SK-N-MC (cell line): ENCODE data around the gene GP1BB.

ENCODE experiments used
- EZH2 ChIP-seq: fragments of 200-600 bp; sonication (generic); IDR thresholded peaks from one replicate; pipeline ENCODE4 v1.6.1; 2017; ENCODE audit warnings: antibody characterized with exemption
- FOXP2 ChIP-seq: optimal IDR thresholded peaks from 2 replicates; pipeline ENCODE3; 2011; ENCODE audit warnings: mild to moderate bottlenecking, moderate library complexity; ENCODE audit not compliant: insufficient read depth; ENCODE audit errors: extremely low read length, control extremely low read depth
- POLR2AphosphoS5 ChIP-seq: IDR thresholded peaks from 2 replicates; pipeline ENCODE4 v1.6.1; 2012; ENCODE audit warnings: mild to moderate bottlenecking, low read depth, low read length, borderline replicate concordance

DNA sequence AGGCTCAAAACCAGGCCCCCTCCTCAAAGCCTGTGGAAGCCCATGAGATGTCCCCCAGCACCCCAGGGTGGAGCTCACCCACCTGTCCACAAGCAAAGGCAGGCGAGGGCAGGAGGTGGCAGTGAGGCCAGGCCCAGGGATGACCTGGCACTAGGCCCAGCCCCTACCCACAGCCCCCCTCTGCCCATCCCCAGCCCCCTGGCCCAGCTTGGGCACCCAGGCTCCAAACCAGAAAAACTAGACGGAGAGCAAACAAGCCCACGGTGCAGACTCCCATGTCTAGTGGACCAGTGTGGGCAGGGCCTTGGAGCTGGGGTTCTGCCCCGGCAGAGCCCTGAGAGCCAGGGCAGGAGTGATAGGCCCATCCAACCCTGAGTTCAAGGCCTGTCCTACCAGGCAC, 20.3 kb downstream of the GP1BB start:
- TF ChIP-seq POLR2AphosphoS5, result no peak
- no peak for TF ChIP-seq EZH2
- TF ChIP-seq FOXP2, result no peak
